ENCODE measurements around the gene MARF1.

DNA sequence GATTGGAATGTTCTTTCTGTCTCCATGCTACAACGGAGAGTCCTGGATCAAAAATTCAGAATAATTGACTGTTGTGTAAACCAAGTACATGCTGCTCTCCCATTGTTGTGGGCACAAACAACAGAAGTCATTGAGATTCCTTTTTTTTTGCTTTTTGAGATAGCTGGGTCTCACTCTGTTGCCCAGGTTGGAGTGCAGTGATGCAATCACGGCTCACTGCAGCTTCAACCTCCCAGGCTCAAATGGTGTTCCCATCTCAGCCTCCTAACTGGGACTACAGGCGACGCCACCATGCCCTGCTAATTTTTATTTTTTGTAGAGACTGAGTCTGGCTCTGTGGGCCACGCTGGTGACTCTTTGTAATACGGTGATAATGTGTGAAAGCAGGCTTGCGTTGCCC is 31.6 kb upstream of the MARF1 start:
- TF ChIP-seq, protein P1, sequence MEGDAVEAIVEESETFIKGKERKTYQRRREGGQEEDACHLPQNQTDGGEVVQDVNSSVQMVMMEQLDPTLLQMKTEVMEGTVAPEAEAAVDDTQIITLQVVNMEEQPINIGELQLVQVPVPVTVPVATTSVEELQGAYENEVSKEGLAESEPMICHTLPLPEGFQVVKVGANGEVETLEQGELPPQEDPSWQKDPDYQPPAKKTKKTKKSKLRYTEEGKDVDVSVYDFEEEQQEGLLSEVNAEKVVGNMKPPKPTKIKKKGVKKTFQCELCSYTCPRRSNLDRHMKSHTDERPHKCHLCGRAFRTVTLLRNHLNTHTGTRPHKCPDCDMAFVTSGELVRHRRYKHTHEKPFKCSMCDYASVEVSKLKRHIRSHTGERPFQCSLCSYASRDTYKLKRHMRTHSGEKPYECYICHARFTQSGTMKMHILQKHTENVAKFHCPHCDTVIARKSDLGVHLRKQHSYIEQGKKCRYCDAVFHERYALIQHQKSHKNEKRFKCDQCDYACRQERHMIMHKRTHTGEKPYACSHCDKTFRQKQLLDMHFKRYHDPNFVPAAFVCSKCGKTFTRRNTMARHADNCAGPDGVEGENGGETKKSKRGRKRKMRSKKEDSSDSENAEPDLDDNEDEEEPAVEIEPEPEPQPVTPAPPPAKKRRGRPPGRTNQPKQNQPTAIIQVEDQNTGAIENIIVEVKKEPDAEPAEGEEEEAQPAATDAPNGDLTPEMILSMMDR (IDR thresholded peaks at IDR 0.05): no peak
- TF ChIP-seq POLR2A (IDR thresholded peaks at IDR 0.05): no peak
